PC-9 (cell line): ENCODE data around the gene PCDHGC5. TPM values are rescaled to one million over a fixed set of nuclear protein-coding genes. Genes with fewer than 3 reads are reported as not detected.

ENCODE experiments used
- BruUV-seq: library from RNA; stranded (reverse); fragments of 400-500 nt; replicated peaks from 2 replicates; lab custom pipeline; 2021; lab: Mats Ljungman, UMichigan
- CTCF ChIA-PET: fragments of 300-600 bp; sonication (Branson Sonifier 250); formaldehyde crosslinking; loops from one replicate; lab custom pipeline; 2022; ENCODE audit warnings: antibody characterized with exemption; lab: Charles Lee
- POLR2A ChIA-PET: fragments of 300-600 bp; sonication (Branson Sonifier 250); formaldehyde crosslinking; loops from one replicate; lab custom pipeline; 2022; ENCODE audit warnings: antibody characterized with exemption; ENCODE audit not compliant: unreplicated experiment; lab: Charles Lee
- DNase-seq, 2 experiments: peaks; one replicate each; pipeline versions ENCODE4 v3.0.0 to v3.0.0-alpha.2; 2015 to 2022; ENCODE audit warnings: mixed read lengths in 1 of 2
- H2AFZ ChIP-seq: fragments of 200-600 bp; sonication (generic); 2 replicates; pipeline ENCODE4 v1.8.1; 2017; ENCODE audit warnings: antibody characterized with exemption
- H3F3A ChIP-seq: fragments of 200-600 bp; sonication (generic); 2 replicates; pipeline ENCODE4 v1.8.1; 2017; ENCODE audit warnings: antibody characterized with exemption, mild to moderate bottlenecking, low read depth; ENCODE audit not compliant: insufficient read depth
- H3K27ac ChIP-seq: fragments of 200-600 bp; sonication (generic); 2 replicates; pipeline ENCODE4 v1.6.1; 2016; ENCODE audit warnings: mixed run types
- H3K27me3 ChIP-seq: fragments of 200-600 bp; sonication (generic); 2 replicates; pipeline ENCODE4 v1.6.1; 2016; ENCODE audit warnings: low read depth, mixed run types; ENCODE audit not compliant: insufficient read depth
- H3K36me3 ChIP-seq: fragments of 200-600 bp; sonication (generic); 2 replicates; pipeline ENCODE4 v1.6.1; 2016; ENCODE audit warnings: low read depth, mixed run types
- H3K4me1 ChIP-seq: fragments of 200-600 bp; sonication (generic); replicated peaks from 2 replicates; pipeline ENCODE4 v1.6.1; 2016; ENCODE audit warnings: mixed run types; ENCODE audit not compliant: insufficient read depth
- H3K4me2 ChIP-seq: fragments of 200-600 bp; sonication (generic); 2 replicates; pipeline ENCODE4 v1.6.1; 2017; ENCODE audit warnings: mixed run types
- H3K4me3 ChIP-seq: fragments of 200-600 bp; sonication (generic); 2 replicates; pipeline ENCODE4 v1.6.1; 2016; ENCODE audit warnings: mixed run types
- H3K79me2 ChIP-seq: fragments of 200-600 bp; sonication (generic); 2 replicates; pipeline ENCODE4 v1.6.1; 2017; ENCODE audit warnings: low read depth, mixed run types
- H3K9me2 ChIP-seq: fragments of 200-600 bp; sonication (generic); 2 replicates; pipeline ENCODE4 v1.8.1; 2017; ENCODE audit warnings: mild to moderate bottlenecking; ENCODE audit not compliant: insufficient read depth
- H3K9me3 ChIP-seq: fragments of 200-600 bp; sonication (generic); 2 replicates; pipeline ENCODE4 v1.8.1; 2016; ENCODE audit warnings: low read depth; ENCODE audit not compliant: insufficient read depth
- H4K20me1 ChIP-seq: fragments of 200-600 bp; sonication (generic); 2 replicates; pipeline ENCODE4 v1.8.1; 2017; ENCODE audit not compliant: insufficient read depth
- CTCF ChIP-seq: fragments of 200-600 bp; sonication (generic); conservative IDR thresholded peaks from 2 replicates; pipeline ENCODE4 v1.6.1; 2017; ENCODE audit warnings: mixed run types, antibody characterized with exemption, mild to moderate bottlenecking, moderate library complexity
- EZH2 ChIP-seq: fragments of 200-600 bp; sonication (generic); IDR thresholded peaks from 2 replicates; pipeline ENCODE4 v1.8.0; 2017; ENCODE audit warnings: antibody characterized with exemption, low read depth
- intact Hi-C: fragments of 100-400 bp; cut with micrococcal nuclease; formaldehyde crosslinking; loops from one replicate; pipeline ENCODE4 v1.10.0; 2022; ENCODE audit not compliant: unreplicated experiment
- total RNA-seq: library from RNA; stranded (reverse); gene quantifications from 2 replicates; pipeline ENCODE4 v1.2.3, GENCODE V29; 2021

Gene PCDHGC5
- total RNA-seq, 1 experiment from 2014 or later: not detected

- Histone ChIP-seq H3K27ac (no peak overlapping the region), H3K79me2 (no peaks in the 10 kb centered on the region), H3K36me3 (no peaks in the 10 kb centered on the region), H4K20me1 (no peaks in the 10 kb centered on the region), H3K4me2 (peak overlapping the region; percentile 78), H3K4me3 (peak overlapping the region; percentile 58), H3K27me3 (peaks cover 10% of the 10 kb centered on the region), H3F3A (no peaks in the 10 kb centered on the region), H3K9me3 (no peaks in the 10 kb centered on the region), H3K9me2 (no peaks in the 10 kb centered on the region), H2AFZ (peak overlapping the region; percentile 79), H3K4me1 (no peaks in the 10 kb centered on the region)
- ChIA-PET POLR2A (interaction anchor here (1.1 kb wide), 1 partner anchor 156 kb away, joined by 3 read pairs; the partner anchor contains the start of gene TAF7), CTCF (interaction anchor here (0.6 kb wide), 1 partner anchor 1467 kb away, joined by 3 read pairs; no protein-coding TSS in a partner anchor)
- peak in 1 of 2 experiments; percentile 16 for DNase-seq
- BruUV-seq: no TSS peak
- no peak for TF ChIP-seq CTCF
- no peak for TF ChIP-seq EZH2
- intact Hi-C loops: loop anchor here (5.0 kb wide), 1 partner anchor 46 kb away; no protein-coding TSS in a partner anchor
Observed at GRCh38 chr5:141476132-141476911, 12.6 kb upstream of the PCDHGC5 start.

GRCh38 chr5:141477044-141477575 lies 11.8 kb upstream of the PCDHGC5 start:
- CTCF ChIA-PET: interaction anchor here (0.6 kb wide), 1 partner anchor 1468 kb away, joined by 3 read pairs; no protein-coding TSS in a partner anchor
- H3K4me3 ChIP-seq: peak overlapping the region; percentile 58; the same call in 1 of the 2 replicates
- intact Hi-C loops: loop anchor here (5.0 kb wide), 1 partner anchor 45 kb away; no protein-coding TSS in a partner anchor

More at GRCh38 chr5:141477044-141477575, 11.8 kb upstream of the PCDHGC5 start:
- H3F3A ChIP-seq: no peaks in the 10 kb centered on the region
- H3K9me2 ChIP-seq: no peaks in the 10 kb centered on the region
- POLR2A ChIA-PET: no interaction called here
- no peak for DNase-seq
- H3K4me2 ChIP-seq: peak overlapping the region; percentile 78
- H2AFZ ChIP-seq: no peak overlapping the region
- BruUV-seq: no TSS peak
- peaks cover 10% of the 10 kb centered on the region for H3K27me3 ChIP-seq
- no peaks in the 10 kb centered on the region for H4K20me1 ChIP-seq
- H3K36me3 ChIP-seq: no peaks in the 10 kb centered on the region
- TF ChIP-seq CTCF (no peak), EZH2 (no peak)
- H3K4me1 ChIP-seq: no peaks in the 10 kb centered on the region
- H3K27ac ChIP-seq: no peak overlapping the region
- H3K9me3 ChIP-seq: no peaks in the 10 kb centered on the region
- H3K79me2 ChIP-seq: no peaks in the 10 kb centered on the region
